SH-SY5Y (cell line): Measurements from ENCODE around the gene APP.

Experiments
- GATA2 ChIP-seq: IDR thresholded peaks from 2 replicates; pipeline ENCODE4 v1.6.1; 2011; ENCODE audit warnings: mild to moderate bottlenecking, low read depth, low read length
- GATA3 ChIP-seq: IDR thresholded peaks from 2 replicates; pipeline ENCODE4 v1.6.1; 2011; ENCODE audit warnings: low read depth, mild to moderate bottlenecking, low read length, moderate library complexity

The APP gene

GRCh38 chr21:26085882-26086281 lies 84.7 kb downstream of the APP start:
- TF ChIP-seq GATA3 (no peak), GATA2 (no peak)

- TF ChIP-seq GATA2 (no peak), GATA3 (no peak)
These were observed 85.4 kb downstream of the APP start for GRCh38 chr21:26085127-26085526.

DNA sequence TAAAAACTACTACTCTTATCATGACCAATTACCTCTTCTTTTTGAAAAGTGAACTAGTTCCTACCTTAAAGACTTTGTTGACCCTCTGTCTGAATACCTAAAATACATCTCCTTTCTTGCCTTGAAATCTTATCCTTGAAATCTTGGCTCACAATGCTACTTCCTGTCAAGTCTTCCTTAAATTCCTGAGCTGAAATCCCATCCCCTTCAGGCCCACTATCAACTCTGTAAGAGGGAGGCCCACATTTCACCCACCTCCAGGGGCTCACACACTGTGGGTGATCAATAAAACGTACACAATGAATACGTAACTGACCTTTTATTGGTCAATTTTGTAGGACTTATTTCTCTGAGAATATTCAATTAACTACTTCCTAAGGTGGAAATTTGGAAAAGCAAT lies 88.0 kb downstream of the APP start:
- TF ChIP-seq GATA2 = no peak
- TF ChIP-seq GATA3 = no peak

DNA sequence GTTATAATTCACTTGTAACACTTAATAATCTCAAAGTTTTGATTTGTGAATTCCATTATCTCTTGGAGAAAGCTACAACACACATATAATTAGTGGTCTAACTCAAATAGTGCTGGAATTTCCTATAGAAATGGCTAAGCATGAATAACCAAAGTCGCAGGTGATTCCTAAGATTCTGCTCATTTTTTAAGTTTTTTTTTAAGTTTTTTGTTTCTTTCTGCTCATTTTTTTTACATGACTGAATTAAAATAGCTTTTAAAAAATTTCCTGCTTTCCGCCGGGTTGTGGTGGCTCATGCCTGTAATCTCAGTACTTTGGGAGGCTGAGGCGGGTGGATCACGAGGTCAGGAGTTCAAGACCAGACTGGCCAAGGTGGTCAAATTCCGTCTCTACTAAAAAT lies 90.4 kb downstream of the APP start:
- TF ChIP-seq GATA3 (no peak), GATA2 (no peak)

- TF ChIP-seq GATA3 (no peak), GATA2 (no peak)
These were observed 91.2 kb downstream of the APP start for GRCh38 chr21:26079366-26079765.

DNA sequence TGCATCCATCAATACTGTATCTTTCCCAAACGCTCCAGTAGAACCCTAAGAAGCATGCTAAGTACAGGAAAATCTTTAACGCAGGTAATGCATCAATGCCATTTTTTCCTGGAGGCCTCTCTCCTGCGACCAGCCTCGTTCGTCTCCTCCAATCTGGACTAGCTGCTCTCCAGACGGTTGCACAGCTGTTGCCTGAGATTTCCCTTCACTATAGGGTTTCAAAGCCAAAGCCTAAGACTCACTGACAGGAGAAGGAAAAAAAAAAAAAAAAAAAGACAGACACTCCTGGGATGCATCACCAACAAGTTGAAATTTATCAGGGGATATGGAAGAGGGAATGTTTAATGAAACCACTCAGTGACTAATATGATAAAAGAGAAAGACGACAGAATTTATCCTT lies 93.0 kb downstream of the APP start:
- no peak for TF ChIP-seq GATA3
- TF ChIP-seq GATA2 = no peak

GRCh38 chr21:26072666-26073615 lies 97.6 kb downstream of the APP start:
- TF ChIP-seq GATA2 (no peak), GATA3 (no peak)

DNA sequence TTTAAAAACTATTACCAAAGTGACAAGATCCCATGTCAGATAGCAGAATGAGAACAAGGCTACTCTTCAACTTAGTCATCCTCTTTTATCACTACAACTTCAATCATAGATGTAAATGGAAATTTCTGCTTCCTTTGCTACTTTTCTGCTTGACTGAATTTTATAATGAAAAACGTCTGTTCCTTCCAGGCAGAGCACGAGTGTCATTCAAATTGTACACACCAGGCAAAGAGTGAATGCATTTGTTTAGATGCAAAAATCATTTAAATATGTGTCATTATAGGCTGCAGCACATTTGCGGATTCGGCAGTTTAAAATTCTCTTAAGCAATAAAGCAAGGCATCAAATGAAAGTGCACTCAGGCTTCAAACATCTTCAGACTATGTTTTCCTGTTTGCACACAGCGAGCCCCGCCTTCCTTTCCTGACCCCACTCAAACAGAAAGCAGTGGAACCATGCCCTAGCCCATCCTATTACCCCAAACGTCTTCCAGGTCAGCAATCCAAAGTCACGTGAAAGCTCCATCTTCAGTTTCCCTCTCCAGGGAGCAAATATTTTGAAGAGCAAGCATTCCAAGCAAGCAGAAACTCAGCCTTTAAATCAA lies 99.6 kb downstream of the APP start:
- no peak for TF ChIP-seq GATA2
- TF ChIP-seq GATA3 = no peak

DNA sequence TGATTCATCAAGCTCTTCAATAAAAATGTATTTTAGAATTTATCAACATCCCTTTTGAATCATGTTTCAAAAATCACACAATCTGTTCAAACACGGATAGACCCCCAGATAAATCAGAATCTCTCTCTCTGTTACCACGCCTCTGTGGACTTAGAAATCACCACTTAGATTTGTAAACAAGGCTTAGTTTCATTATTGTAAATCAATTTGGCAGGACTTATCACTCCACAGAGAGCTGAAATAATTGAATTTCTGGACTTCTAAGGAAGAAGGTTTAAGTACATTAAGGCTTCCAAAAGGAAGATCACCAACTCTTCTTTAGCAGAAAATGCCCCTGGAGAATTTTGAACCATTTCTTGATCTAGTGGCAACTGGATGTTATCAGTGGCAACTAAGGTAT lies 100.4 kb downstream of the APP start:
- no peak for TF ChIP-seq GATA3

DNA sequence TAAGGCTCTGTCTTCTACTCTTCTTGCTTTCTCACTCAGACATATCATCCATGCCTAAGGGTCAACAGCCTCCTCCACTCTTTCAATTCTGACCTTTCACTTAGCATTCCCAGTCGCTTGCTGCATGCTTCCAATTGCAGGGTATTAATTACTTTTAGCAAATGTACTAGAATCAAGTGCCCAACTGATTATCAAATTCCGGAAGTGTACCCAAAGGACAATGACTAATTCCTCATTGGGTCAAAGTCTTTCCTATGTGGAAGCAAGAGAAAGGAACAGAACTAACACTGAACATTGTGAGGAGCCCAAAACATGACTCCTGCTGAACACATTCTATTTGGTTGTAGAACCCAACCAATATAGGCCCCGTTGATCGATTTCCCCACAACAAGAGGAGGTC lies 101.8 kb downstream of the APP start:
- TF ChIP-seq GATA3 (no peak), GATA2 (no peak)

- TF ChIP-seq GATA2 (no peak), GATA3 (no peak)
These were observed 102.6 kb downstream of the APP start for GRCh38 chr21:26067836-26068594.

- no peak for TF ChIP-seq GATA2
- no peak for TF ChIP-seq GATA3
These were observed 106.1 kb downstream of the APP start for GRCh38 chr21:26064506-26064905.

DNA sequence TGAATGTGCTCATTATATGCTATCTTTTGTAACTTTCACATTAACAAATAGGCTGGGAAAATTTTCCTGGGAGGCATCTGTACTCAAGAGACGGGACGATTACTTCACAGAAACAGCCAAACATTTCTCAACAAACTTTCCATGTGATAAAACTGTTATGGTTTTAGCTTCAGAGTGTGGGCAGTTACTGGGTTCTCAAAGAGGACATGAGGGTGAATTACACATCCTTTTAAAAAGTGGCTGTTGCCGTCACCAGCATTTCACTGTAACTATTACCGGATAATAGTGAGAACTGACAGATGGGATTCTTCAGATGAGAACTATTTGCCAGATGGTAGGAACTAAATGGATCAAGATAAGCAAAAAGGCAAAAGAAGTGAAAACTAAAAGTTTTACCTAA lies 109.1 kb downstream of the APP start:
- no peak for TF ChIP-seq GATA2

DNA sequence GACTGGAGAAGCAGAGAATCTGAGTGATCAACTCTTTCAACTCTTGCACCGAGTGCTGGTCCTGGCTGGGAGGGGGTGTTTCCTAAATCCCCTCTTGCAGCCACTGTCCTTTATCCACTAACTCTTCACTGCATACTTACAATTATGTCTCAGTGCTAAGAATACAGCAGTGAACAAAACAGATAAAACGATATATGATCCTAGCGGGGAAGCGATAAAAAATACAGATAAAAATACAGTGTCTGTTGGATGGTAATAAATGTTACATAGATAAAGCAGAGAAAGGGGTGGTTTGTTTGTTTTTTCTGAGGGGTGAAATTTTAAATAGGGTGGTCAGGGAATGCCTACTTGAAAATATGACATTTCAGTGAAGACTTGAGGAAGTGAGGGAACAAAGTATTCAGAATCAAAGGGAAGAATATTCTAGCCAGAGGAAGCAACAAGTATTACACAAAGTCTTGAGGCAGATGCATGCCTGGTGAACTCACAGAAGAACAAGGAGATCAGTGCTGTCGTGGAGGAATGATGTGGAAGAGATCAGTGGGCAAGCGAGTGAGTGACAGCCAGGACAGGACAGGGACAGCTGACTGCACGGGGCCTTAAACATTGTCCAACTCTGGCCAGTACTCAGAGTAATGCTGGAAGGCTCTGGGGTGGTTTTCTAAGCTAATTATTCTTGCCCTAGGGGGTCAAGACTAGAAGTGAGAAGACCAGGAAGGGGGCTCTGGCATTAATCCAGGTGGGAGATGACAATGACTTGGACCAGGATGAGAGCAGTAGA lies 110.0 kb downstream of the APP start:
- no peak for TF ChIP-seq GATA2
- no peak for TF ChIP-seq GATA3
